Mesenchymal stem cell (in vitro differentiated cells and primary cell): Measurements from ENCODE around the gene AOPEP.

Source experiments
- DNase-seq: peaks from one replicate; pipeline ENCODE4 v3.0.0-alpha.2; 2013
- H2AFZ ChIP-seq: one replicate; pipeline ENCODE4 v1.6.1; 2013; ENCODE audit warnings: low read depth, mild to moderate bottlenecking, control low read depth, inconsistent platforms, low read length, moderate library complexity
- H2AK5ac ChIP-seq: 2 replicates; pipeline ENCODE4 v1.6.1; 2013; ENCODE audit warnings: low read length, moderate library complexity, mild to moderate bottlenecking, inconsistent platforms; ENCODE audit not compliant: severe bottlenecking
- H2BK120ac ChIP-seq: one replicate; pipeline ENCODE4 v1.6.1; 2013; ENCODE audit warnings: low read depth, mild to moderate bottlenecking, inconsistent platforms, low read length, moderate library complexity
- H2BK12ac ChIP-seq, 2 experiments: one replicate each; pipeline ENCODE4 v1.6.1; 2013; ENCODE audit warnings: inconsistent platforms in 2 of 2, low read length in 2 of 2, mild to moderate bottlenecking in 2 of 2, moderate library complexity in 2 of 2, control low read depth in 1 of 2
- H2BK15ac ChIP-seq: one replicate; pipeline ENCODE4 v1.6.1; 2013; ENCODE audit warnings: mild to moderate bottlenecking, low read depth, inconsistent platforms; ENCODE audit not compliant: poor library complexity, severe bottlenecking
- H2BK5ac ChIP-seq: 2 replicates; pipeline ENCODE4 v1.6.1; 2013; ENCODE audit warnings: low read depth, mild to moderate bottlenecking, low read length, control low read depth, inconsistent platforms; ENCODE audit not compliant: poor library complexity, severe bottlenecking
- H3K14ac ChIP-seq, 2 experiments: one replicate each; pipeline ENCODE4 v1.6.1; 2013; ENCODE audit warnings: inconsistent platforms in 2 of 2, low read length in 2 of 2, control low read depth in 1 of 2, mild to moderate bottlenecking in 1 of 2, moderate library complexity in 1 of 2
- H3K18ac ChIP-seq, 2 experiments: one replicate each; pipeline ENCODE4 v1.6.1; 2013; ENCODE audit warnings: inconsistent platforms in 2 of 2, low read length in 2 of 2, control low read depth in 1 of 2, low read depth in 1 of 2, mild to moderate bottlenecking in 1 of 2
- H3K23ac ChIP-seq, 2 experiments: one replicate each; pipeline ENCODE4 v1.6.1; 2013; ENCODE audit warnings: inconsistent platforms in 2 of 2, low read length in 2 of 2, mild to moderate bottlenecking in 2 of 2, moderate library complexity in 2 of 2, control low read depth in 1 of 2
- H3K27ac ChIP-seq: 2 replicates; pipeline ENCODE4 v1.5.1; 2013; ENCODE audit warnings: mild to moderate bottlenecking, moderate library complexity, low read length, control low read depth, inconsistent platforms; ENCODE audit not compliant: poor library complexity, severe bottlenecking
- H3K27me3 ChIP-seq, 2 experiments: 2 replicates each; pipeline versions ENCODE4 v1.6.1 to v1.7.0; 2013; ENCODE audit warnings: low read length in 2 of 2, mild to moderate bottlenecking in 2 of 2, moderate library complexity in 2 of 2, control low read depth in 1 of 2, inconsistent platforms in 1 of 2; ENCODE audit not compliant: control insufficient read depth in 1 of 2, insufficient read depth in 1 of 2
- H3K36me3 ChIP-seq, 2 experiments: 2 replicates each; pipeline versions ENCODE4 v1.6.1 to v1.7.0; 2013; ENCODE audit warnings: low read length in 2 of 2, control low read depth in 1 of 2, inconsistent platforms in 1 of 2, low read depth in 1 of 2, mild to moderate bottlenecking in 1 of 2; ENCODE audit not compliant: insufficient read depth in 2 of 2, control insufficient read depth in 1 of 2
- H3K4ac ChIP-seq, 2 experiments: one replicate each; pipeline ENCODE4 v1.6.1; 2013; ENCODE audit warnings: inconsistent platforms in 2 of 2, low read length in 2 of 2, mild to moderate bottlenecking in 2 of 2, moderate library complexity in 2 of 2, control low read depth in 1 of 2, low read depth in 1 of 2
- H3K4me1 ChIP-seq: 2 replicates; pipeline ENCODE4 v1.6.1; 2013; ENCODE audit warnings: low read depth, low read length, control low read depth; ENCODE audit not compliant: control insufficient read depth, insufficient read depth
- H3K4me2 ChIP-seq: 2 replicates; pipeline ENCODE4 v1.6.1; 2013; ENCODE audit warnings: low read length, mild to moderate bottlenecking, inconsistent platforms; ENCODE audit not compliant: poor library complexity, severe bottlenecking
- H3K4me3 ChIP-seq, 2 experiments: 2 replicates each; pipeline versions ENCODE4 v1.5.1 to v1.7.0; 2013; ENCODE audit warnings: low read length in 2 of 2, mild to moderate bottlenecking in 2 of 2, control low read depth in 1 of 2, low read depth in 1 of 2; ENCODE audit not compliant: insufficient read depth in 1 of 2
- H3K79me1 ChIP-seq: replicated peaks from 2 replicates; pipeline ENCODE4 v1.6.1; 2013; ENCODE audit warnings: mild to moderate bottlenecking, control low read depth, low read length, inconsistent platforms; ENCODE audit not compliant: poor library complexity, severe bottlenecking
- H3K9ac ChIP-seq: 2 replicates; pipeline ENCODE4 v1.7.0; 2013; ENCODE audit warnings: mild to moderate bottlenecking, low read length, moderate library complexity
- H3K9me3 ChIP-seq: 2 replicates; pipeline ENCODE4 v1.7.0; 2013; ENCODE audit warnings: mild to moderate bottlenecking, low read length; ENCODE audit not compliant: control insufficient read depth
- H4K8ac ChIP-seq: one replicate; pipeline ENCODE4 v1.6.1; 2013; ENCODE audit warnings: inconsistent platforms, mild to moderate bottlenecking, low read length, moderate library complexity
- H4K91ac ChIP-seq: one replicate; pipeline ENCODE4 v1.6.1; 2013; ENCODE audit warnings: mild to moderate bottlenecking, low read length, inconsistent platforms
- WGBS: methylation state at CpG from one replicate; pipeline ENCODE4 v1.1.7; 2013; ENCODE audit warnings: mixed read lengths; 5-methylcytosine and 5-hydroxymethylcytosine counted together

Gene AOPEP

GRCh38 chr9:95031711-95032461 lies 305.4 kb downstream of the AOPEP start:
- H2BK120ac ChIP-seq = no peak overlapping the region
- no peak overlapping the region for H3K14ac ChIP-seq
- no peak overlapping the region for H3K4me3 ChIP-seq
- peak overlapping the region; percentile 50 for H3K27ac ChIP-seq
- H4K91ac ChIP-seq = no peak overlapping the region
- no peak overlapping the region for H3K9ac ChIP-seq
- no peak overlapping the region for H3K4ac ChIP-seq
- H4K8ac ChIP-seq = peak overlapping the region; percentile 4
- no peak overlapping the region for H2AFZ ChIP-seq
- H3K23ac ChIP-seq = no peak overlapping the region
- no peak overlapping the region for H2BK5ac ChIP-seq
- H3K36me3 ChIP-seq = peaks cover 9 to 33% of the 10 kb centered on the region in 2 experiments
- H3K9me3 ChIP-seq = no peaks in the 10 kb centered on the region
- H2BK15ac ChIP-seq = no peak overlapping the region
- H2AK5ac ChIP-seq = peak overlapping the region; percentile 22
- no peak for DNase-seq
- peak overlapping the region in 1 of 2 experiments; percentile 3 for H3K18ac ChIP-seq
- H3K4me2 ChIP-seq = no peak overlapping the region
- peaks cover 35% of the 10 kb centered on the region for H3K4me1 ChIP-seq
- no peaks in the 10 kb centered on the region for H3K27me3 ChIP-seq
- H2BK12ac ChIP-seq = peak overlapping the region in 1 of 2 experiments; percentile 59
- WGBS = 92% methylated on average over 5 of the region's 5 CpGs
- H3K79me1 ChIP-seq = peaks cover 3% of the 10 kb centered on the region

GRCh38 chr9:95032580-95033341 lies 306.3 kb downstream of the AOPEP start:
- Histone ChIP-seq H3K4me1 (peaks cover 37% of the 10 kb centered on the region), H3K18ac (no peak overlapping the region), H4K91ac (no peak overlapping the region), H3K23ac (no peak overlapping the region), H4K8ac (peak overlapping the region; percentile 20), H3K4me3 (no peak overlapping the region), H3K27me3 (no peaks in the 10 kb centered on the region), H3K4me2 (no peak overlapping the region), H3K36me3 (peaks cover 11 to 34% of the 10 kb centered on the region in 2 experiments), H2BK12ac (peak overlapping the region in 1 of 2 experiments; percentile 43), H2AFZ (no peak overlapping the region), H2BK5ac (no peak overlapping the region), H3K79me1 (peaks cover 6% of the 10 kb centered on the region), H3K9ac (no peak overlapping the region), H3K14ac (no peak overlapping the region), H3K4ac (no peak overlapping the region), H2AK5ac (peak overlapping the region; percentile 51), H2BK15ac (no peak overlapping the region), H3K27ac (peak overlapping the region; percentile 9), H3K9me3 (no peaks in the 10 kb centered on the region), H2BK120ac (no peak overlapping the region)
- no peak for DNase-seq
- WGBS = 74% methylated on average over 9 of the region's 9 CpGs

GRCh38 chr9:95035846-95036245 lies 309.3 kb downstream of the AOPEP start:
- no peak overlapping the region for H2BK15ac ChIP-seq
- peak overlapping the region in 1 of 2 experiments; percentile 49 for H3K4ac ChIP-seq
- H3K23ac ChIP-seq = no peak overlapping the region
- H2AFZ ChIP-seq = no peak overlapping the region
- H3K4me3 ChIP-seq = no peak overlapping the region
- H2AK5ac ChIP-seq = no peak overlapping the region
- no peak for DNase-seq
- H3K4me1 ChIP-seq = peaks cover 33% of the 10 kb centered on the region
- H3K36me3 ChIP-seq = peaks cover 18 to 30% of the 10 kb centered on the region in 2 experiments
- H3K9me3 ChIP-seq = no peaks in the 10 kb centered on the region
- no peak overlapping the region for H2BK5ac ChIP-seq
- H3K27ac ChIP-seq = no peak overlapping the region
- peaks cover 10% of the 10 kb centered on the region for H3K79me1 ChIP-seq
- H4K8ac ChIP-seq = no peak overlapping the region
- H3K18ac ChIP-seq = no peak overlapping the region
- H3K27me3 ChIP-seq = no peaks in the 10 kb centered on the region
- 100% methylated on average over 2 of the region's 3 CpGs for WGBS
- H3K9ac ChIP-seq = no peak overlapping the region
- no peak overlapping the region for H3K14ac ChIP-seq
- no peak overlapping the region for H3K4me2 ChIP-seq
- no peak overlapping the region for H4K91ac ChIP-seq
- H2BK120ac ChIP-seq = no peak overlapping the region
- no peak overlapping the region for H2BK12ac ChIP-seq

- H2BK15ac ChIP-seq = no peak overlapping the region
- H3K4ac ChIP-seq = peak overlapping the region in 1 of 2 experiments; percentile 51
- H3K4me3 ChIP-seq = no peak overlapping the region
- no peaks in the 10 kb centered on the region for H3K27me3 ChIP-seq
- WGBS = 76% methylated on average over 1 of the region's 2 CpGs
- H3K9ac ChIP-seq = no peak overlapping the region
- peak overlapping the region in 1 of 2 experiments; percentile 25 for H2BK12ac ChIP-seq
- H3K79me1 ChIP-seq = peaks cover 10% of the 10 kb centered on the region
- H3K36me3 ChIP-seq = peaks cover 18 to 26% of the 10 kb centered on the region in 2 experiments
- no peak overlapping the region for H4K8ac ChIP-seq
- peak overlapping the region in 1 of 2 experiments; percentile 95 for H3K14ac ChIP-seq
- H2AFZ ChIP-seq = no peak overlapping the region
- H3K23ac ChIP-seq = peak overlapping the region in 1 of 2 experiments; percentile 98
- H3K4me2 ChIP-seq = no peak overlapping the region
- peak overlapping the region; percentile 8 for H2AK5ac ChIP-seq
- DNase-seq = no peak
- H3K27ac ChIP-seq = no peak overlapping the region
- peak overlapping the region in 1 of 2 experiments; percentile 52 for H3K18ac ChIP-seq
- no peak overlapping the region for H2BK120ac ChIP-seq
- no peaks in the 10 kb centered on the region for H3K9me3 ChIP-seq
- peaks cover 29% of the 10 kb centered on the region for H3K4me1 ChIP-seq
- H2BK5ac ChIP-seq = no peak overlapping the region
- H4K91ac ChIP-seq = no peak overlapping the region
Observed at GRCh38 chr9:95036676-95037075, 310.2 kb downstream of the AOPEP start.
